Measurements from ENCODE around the gene APMAP.

DNA sequence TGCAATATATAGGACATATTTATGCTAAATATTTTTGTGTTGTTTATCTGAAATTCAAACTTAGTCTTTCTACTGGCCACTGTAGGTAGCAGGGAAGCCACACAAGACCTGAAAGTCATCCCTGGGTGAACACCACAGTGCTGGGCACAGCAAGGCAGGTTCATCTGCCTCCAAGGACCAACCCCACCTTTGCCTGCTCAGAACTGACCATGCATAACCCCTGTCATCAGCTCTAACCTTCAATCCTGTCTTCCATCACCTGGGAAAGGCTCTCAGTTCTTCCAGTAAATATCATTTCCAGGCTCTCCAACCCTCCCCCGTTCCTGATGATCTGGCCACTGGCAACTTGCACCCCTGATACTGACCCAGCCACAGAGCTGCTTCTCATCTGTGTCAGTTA lies 76.1 kb downstream of the APMAP start:
- TF ChIP-seq CTCF (IDR thresholded peaks at IDR 0.05) = no peak
- TF ChIP-seq POLR2A (IDR thresholded peaks at IDR 0.05) = no peak
